Lower leg skin (tissue), 3 donors: Measurements from ENCODE around the gene CEBPZ.

Source experiments
- POLR2A ChIP-seq, 2 donors: fragments of 450-650 bp; IDR thresholded peaks; one replicate each; pipeline ENCODE4 v1.6.1; 2016 to 2017; ENCODE audit warnings: antibody characterized with exemption in 2 of 2, mild to moderate bottlenecking in 1 of 2, moderate library complexity in 1 of 2
- TF ChIP-seq, protein P1 (sequence below), 3 donors: fragments of 450-650 bp; IDR thresholded peaks; one replicate each; pipeline ENCODE4 v1.5.1; 2016; ENCODE audit warnings: antibody characterized with exemption in 3 of 3, mild to moderate bottlenecking in 3 of 3, moderate library complexity in 2 of 3

DNA sequence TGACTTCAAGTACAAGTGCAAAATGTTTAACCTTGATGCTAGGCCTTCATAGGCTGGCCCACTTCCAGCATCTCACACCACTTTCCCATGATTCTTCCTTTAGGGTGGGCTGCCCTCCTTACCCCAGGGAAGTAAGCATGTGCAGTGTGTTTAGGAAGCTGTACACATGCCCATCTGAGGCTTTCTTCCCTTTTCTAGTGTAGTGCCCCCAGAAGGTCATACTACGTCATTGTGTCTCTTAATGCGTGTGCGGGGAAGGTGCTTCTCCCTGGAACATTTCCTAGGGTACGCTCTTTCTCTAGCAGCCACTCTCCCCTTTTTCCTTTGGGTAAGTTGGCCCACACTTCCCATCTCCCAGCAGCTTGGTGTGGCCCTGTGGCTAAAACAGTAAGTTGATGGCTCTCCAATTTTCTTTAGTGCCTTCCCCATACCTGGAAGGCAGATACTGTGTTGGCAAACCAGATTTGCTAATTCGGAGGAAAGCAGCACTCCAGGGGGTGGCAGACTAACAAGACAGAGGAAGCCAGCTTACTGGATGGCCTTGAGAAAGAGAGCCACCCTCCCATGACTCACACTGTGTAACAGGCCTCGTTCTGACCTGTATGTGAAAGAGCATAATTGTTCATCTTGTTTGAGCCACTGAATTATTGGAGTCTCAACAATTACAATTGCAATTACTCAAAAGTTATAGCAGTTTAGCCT, 41.8 kb downstream of the CEBPZ start:
- TF ChIP-seq, protein P1, sequence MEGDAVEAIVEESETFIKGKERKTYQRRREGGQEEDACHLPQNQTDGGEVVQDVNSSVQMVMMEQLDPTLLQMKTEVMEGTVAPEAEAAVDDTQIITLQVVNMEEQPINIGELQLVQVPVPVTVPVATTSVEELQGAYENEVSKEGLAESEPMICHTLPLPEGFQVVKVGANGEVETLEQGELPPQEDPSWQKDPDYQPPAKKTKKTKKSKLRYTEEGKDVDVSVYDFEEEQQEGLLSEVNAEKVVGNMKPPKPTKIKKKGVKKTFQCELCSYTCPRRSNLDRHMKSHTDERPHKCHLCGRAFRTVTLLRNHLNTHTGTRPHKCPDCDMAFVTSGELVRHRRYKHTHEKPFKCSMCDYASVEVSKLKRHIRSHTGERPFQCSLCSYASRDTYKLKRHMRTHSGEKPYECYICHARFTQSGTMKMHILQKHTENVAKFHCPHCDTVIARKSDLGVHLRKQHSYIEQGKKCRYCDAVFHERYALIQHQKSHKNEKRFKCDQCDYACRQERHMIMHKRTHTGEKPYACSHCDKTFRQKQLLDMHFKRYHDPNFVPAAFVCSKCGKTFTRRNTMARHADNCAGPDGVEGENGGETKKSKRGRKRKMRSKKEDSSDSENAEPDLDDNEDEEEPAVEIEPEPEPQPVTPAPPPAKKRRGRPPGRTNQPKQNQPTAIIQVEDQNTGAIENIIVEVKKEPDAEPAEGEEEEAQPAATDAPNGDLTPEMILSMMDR (IDR thresholded peaks at IDR 0.05): no peak
- no peak for TF ChIP-seq POLR2A (IDR thresholded peaks at IDR 0.05)
